ENCODE results near the gene ABRACL. TPM values are rescaled to one million over a fixed set of nuclear protein-coding genes. Genes with fewer than 3 reads are reported as not detected.

ABRACL gene
- total RNA-seq, 1 experiment from 2014 or later, result 22.2 TPM

- in situ Hi-C loops (cut with HindIII; ENCODE audit: low pct_unique_long_range_greater_than_20kb, low sequenced_read_pairs) (no loop called here), intact Hi-C loops (cut with micrococcal nuclease; ENCODE audit: unreplicated experiment) (no loop called here)
- Histone ChIP-seq H3K27ac (ENCODE audit: low read length) (no peak overlapping the region), H3K9me3 (ENCODE audit: control insufficient read depth, insufficient read depth, low read depth, low read length) (no peaks in the 10 kb centered on the region), H3K4me3 (ENCODE audit: low read depth in 2 of 2, low read length in 2 of 2) (no peak overlapping the region), H3K4me1 (ENCODE audit: control insufficient read depth, insufficient read depth, low read length) (no peaks in the 10 kb centered on the region), H3K27me3 (ENCODE audit: control insufficient read depth, insufficient read depth, low read length) (peaks cover 10% of the 10 kb centered on the region; the same call in 1 of the 2 replicates), H3K36me3 (ENCODE audit: control insufficient read depth, insufficient read depth, low read length) (no peaks in the 10 kb centered on the region)
- no peak for TF ChIP-seq CTCF (IDR thresholded peaks at IDR 0.05)
- TF ChIP-seq TCF7L2 (IDR thresholded peaks at IDR 0.05; ENCODE audit: low read depth, low read length), result no peak
- TF ChIP-seq POLR2AphosphoS5 (IDR thresholded peaks at IDR 0.05; ENCODE audit: low read depth, low read length), result no peak
- TF ChIP-seq REST (IDR thresholded peaks at IDR 0.05; ENCODE audit: insufficient read depth in 1 of 2, low read depth in 2 of 2, low read length in 1 of 2), result no peak
- no peak for TF ChIP-seq SIN3A (IDR thresholded peaks at IDR 0.05; ENCODE audit: borderline replicate concordance, insufficient read depth, low read depth, low read length)
- ChIA-PET CTCF (no interaction called here), POLR2A (no interaction called here)
- ATAC-seq, result no peak
- BruUV-seq (replicated peaks), result no TSS peak
- no peak for DNase-seq (ENCODE audit: low read depth, low spot score)
Measured at GRCh38 chr6:139011980-139012379, 16.6 kb upstream of the ABRACL start.

GRCh38 chr6:139013185-139013800 lies 15.3 kb upstream of the ABRACL start:
- no peaks in the 10 kb centered on the region for H3K36me3 ChIP-seq (ENCODE audit: control insufficient read depth, insufficient read depth, low read length)
- no peaks in the 10 kb centered on the region for H3K9me3 ChIP-seq (ENCODE audit: control insufficient read depth, insufficient read depth, low read depth, low read length)
- ATAC-seq (no peak), DNase-seq (ENCODE audit: low read depth, low spot score) (no peak)
- peaks cover 10% of the 10 kb centered on the region; the same call in 1 of the 2 replicates for H3K27me3 ChIP-seq (ENCODE audit: control insufficient read depth, insufficient read depth, low read length)
- CTCF ChIA-PET, result no interaction called here
- no TSS peak for BruUV-seq (replicated peaks)
- H3K4me1 ChIP-seq (ENCODE audit: control insufficient read depth, insufficient read depth, low read length), result no peaks in the 10 kb centered on the region
- no peak overlapping the region for H3K4me3 ChIP-seq (ENCODE audit: low read depth in 2 of 2, low read length in 2 of 2)
- in situ Hi-C loops (cut with HindIII; ENCODE audit: low pct_unique_long_range_greater_than_20kb, low sequenced_read_pairs), result no loop called here
- intact Hi-C loops (cut with micrococcal nuclease; ENCODE audit: unreplicated experiment), result no loop called here
- POLR2A ChIA-PET, result no interaction called here
- no peak for TF ChIP-seq CTCF (IDR thresholded peaks at IDR 0.05)
- TF ChIP-seq TCF7L2 (IDR thresholded peaks at IDR 0.05; ENCODE audit: low read depth, low read length), result no peak
- no peak for TF ChIP-seq SIN3A (IDR thresholded peaks at IDR 0.05; ENCODE audit: borderline replicate concordance, insufficient read depth, low read depth, low read length)
- TF ChIP-seq REST (IDR thresholded peaks at IDR 0.05; ENCODE audit: insufficient read depth in 1 of 2, low read depth in 2 of 2, low read length in 1 of 2), result no peak
- no peak for TF ChIP-seq POLR2AphosphoS5 (IDR thresholded peaks at IDR 0.05; ENCODE audit: low read depth, low read length)
- H3K27ac ChIP-seq (ENCODE audit: low read length), result no peak overlapping the region

Measured in Panc1 (cell line).